Astrocyte of the cerebellum (primary cell): ENCODE measurements around the gene MST1.

Experiments
- DNase-seq: peaks from one replicate; pipeline ENCODE4 v3.0.0-alpha.2; 2011; ENCODE audit warnings: low read depth
- H3K4me3 ChIP-seq: 2 replicates; pipeline ENCODE4 v1.5.1; 2011; ENCODE audit warnings: mild to moderate bottlenecking, low read depth, low read length, moderate library complexity
- in situ Hi-C: cut with HindIII; loops from 2 replicates; pipeline ENCODE4 v1.10.0; 2017; ENCODE audit warnings: low sequenced_read_pairs
- TF ChIP-seq, protein P1 (sequence below): IDR thresholded peaks from 2 replicates; pipeline ENCODE4 v1.5.1; 2012; ENCODE audit warnings: low read length, low read depth, moderate library complexity, mild to moderate bottlenecking; ENCODE audit errors: missing control alignments

MST1 gene

DNA sequence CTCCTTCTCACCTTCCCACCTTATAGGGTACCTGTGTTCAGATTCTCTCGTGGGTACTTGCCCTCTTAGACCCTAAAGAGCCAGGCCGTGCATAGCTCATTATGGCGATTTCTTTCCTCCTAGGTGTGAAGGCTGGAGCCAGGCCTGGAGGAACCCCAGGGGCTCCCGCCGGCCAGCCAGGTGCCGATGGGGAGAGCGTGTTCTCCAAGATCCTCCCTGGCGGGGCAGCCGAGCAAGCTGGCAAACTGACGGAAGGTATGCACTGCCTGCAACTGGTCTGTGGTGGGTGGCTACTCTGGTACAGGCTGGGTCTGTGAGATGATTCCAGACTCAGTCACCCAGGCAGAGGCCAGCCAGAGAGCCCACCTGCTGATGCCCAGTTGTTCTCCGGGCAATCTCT is 25.0 kb downstream of the MST1 start:
- TF ChIP-seq, protein P1, sequence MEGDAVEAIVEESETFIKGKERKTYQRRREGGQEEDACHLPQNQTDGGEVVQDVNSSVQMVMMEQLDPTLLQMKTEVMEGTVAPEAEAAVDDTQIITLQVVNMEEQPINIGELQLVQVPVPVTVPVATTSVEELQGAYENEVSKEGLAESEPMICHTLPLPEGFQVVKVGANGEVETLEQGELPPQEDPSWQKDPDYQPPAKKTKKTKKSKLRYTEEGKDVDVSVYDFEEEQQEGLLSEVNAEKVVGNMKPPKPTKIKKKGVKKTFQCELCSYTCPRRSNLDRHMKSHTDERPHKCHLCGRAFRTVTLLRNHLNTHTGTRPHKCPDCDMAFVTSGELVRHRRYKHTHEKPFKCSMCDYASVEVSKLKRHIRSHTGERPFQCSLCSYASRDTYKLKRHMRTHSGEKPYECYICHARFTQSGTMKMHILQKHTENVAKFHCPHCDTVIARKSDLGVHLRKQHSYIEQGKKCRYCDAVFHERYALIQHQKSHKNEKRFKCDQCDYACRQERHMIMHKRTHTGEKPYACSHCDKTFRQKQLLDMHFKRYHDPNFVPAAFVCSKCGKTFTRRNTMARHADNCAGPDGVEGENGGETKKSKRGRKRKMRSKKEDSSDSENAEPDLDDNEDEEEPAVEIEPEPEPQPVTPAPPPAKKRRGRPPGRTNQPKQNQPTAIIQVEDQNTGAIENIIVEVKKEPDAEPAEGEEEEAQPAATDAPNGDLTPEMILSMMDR: no peak
- no peak for DNase-seq
- in situ Hi-C loops: no loop called here
- H3K4me3 ChIP-seq: no peak overlapping the region

DNA sequence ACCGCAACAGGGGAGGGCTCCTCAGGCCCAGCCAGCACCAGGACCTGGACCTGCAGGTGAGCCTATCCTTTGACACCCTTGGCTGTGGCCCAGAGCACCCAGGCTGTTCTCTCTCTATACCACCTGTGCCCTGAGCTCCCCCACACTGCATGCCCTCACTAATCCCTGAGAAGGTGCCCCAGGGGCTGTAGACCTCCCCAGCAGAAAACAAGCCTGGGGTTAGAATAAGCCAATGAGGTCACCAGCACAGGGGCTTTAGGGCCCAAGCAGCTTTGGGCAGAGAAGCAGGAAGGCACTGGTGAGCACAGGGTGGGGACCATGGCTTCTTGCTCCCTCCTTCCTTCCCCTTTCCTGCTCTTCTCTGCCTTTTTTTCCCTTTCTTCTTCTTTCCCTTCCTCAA is 25.4 kb downstream of the MST1 start:
- H3K4me3 ChIP-seq: no peak overlapping the region
- no peak for DNase-seq
- TF ChIP-seq, protein P1: no peak
- in situ Hi-C loops: no loop called here

DNA sequence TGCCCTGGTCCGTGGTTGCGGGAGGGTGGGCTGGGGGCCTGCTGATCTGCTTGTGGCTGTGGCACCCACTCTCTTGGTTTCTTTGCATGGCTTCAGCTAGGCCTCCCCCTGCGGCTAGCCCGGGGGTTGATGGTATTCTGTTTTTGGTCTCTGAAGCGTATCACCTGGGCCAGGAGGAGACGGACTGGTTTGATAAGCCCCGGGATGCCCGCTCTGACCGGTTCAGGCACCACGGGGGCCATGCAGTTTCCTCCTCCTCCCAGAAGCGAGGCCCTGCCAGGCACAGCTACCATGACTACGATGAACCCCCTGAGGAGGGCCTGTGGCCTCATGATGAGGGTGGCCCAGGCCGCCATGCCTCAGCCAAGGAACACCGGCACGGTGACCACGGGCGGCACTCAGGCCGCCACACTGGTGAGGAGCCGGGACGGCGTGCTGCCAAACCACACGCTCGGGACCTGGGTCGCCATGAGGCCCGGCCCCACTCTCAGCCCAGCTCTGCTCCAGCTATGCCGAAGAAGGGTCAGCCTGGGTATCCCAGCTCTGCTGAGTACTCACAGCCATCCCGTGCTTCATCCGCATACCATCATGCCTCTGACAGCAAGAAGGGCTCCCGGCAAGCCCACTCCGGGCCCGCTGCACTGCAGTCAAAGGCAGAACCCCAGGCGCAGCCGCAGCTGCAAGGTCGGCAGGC is 26.4 kb downstream of the MST1 start:
- TF ChIP-seq, protein P1: no peak
- in situ Hi-C loops: no loop called here
- DNase-seq: no peak
- no peak overlapping the region for H3K4me3 ChIP-seq

DNA sequence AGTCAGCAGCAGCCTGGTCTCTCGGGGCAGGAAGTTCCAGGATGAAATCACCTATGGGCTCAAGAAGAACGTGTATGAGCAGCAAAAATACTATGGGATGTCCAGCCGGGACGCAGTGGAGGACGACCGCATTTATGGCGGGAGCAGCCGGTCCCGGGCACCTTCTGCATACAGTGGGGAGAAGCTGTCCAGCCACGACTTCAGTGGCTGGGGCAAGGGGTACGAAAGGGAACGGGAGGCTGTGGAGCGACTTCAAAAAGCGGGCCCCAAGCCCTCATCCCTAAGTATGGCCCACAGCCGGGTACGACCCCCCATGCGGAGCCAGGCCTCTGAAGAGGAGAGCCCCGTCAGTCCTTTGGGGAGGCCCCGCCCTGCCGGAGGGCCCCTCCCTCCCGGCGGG is 27.3 kb downstream of the MST1 start:
- H3K4me3 ChIP-seq: no peak overlapping the region
- in situ Hi-C loops: no loop called here
- DNase-seq: no peak
- TF ChIP-seq, protein P1: no peak

DNA sequence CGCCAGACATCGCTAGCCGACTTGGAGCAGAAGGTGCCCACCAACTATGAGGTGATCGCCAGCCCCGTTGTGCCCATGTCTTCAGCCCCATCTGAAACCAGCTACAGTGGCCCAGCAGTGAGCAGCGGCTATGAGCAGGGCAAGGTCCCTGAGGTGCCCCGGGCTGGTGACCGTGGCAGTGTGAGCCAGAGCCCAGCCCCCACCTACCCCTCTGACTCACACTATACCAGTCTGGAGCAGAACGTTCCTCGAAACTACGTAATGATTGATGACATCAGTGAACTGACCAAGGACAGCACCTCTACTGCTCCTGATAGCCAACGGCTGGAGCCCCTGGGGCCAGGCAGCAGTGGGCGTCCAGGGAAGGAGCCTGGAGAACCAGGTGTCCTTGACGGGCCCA is 28.0 kb downstream of the MST1 start:
- no peak for DNase-seq
- TF ChIP-seq, protein P1: no peak
- in situ Hi-C loops: no loop called here
- H3K4me3 ChIP-seq: no peak overlapping the region

DNA sequence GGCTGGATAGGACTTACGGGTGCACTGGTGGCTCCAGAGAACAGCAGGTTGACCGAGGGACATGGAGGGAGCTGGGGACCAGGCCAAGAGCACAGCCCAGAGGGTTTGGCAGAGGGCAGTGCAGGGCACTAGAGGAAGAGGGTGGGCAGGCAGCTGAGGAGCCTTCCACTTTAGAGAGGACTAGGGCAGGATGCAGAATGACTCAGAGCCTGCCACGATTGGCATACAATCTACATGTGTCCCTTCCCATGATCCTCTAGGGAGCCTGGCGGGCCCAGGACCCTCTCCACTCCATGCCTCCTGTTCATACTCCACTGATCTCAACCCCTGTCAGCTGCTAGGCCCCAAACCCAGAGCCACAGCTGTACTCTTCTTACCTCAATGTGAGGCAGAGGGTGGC is 29.5 kb downstream of the MST1 start:
- DNase-seq: no peak

More for the DNA sequence above, 29.5 kb downstream of the MST1 start:
- in situ Hi-C loops: no loop called here
- no peak overlapping the region for H3K4me3 ChIP-seq
- TF ChIP-seq, protein P1: no peak
